ENCODE measurements around the gene TPP1.
A peak's percentile ranks its signal among the peaks of the same experiment; 100 is the strongest.

The TPP1 gene

DNA sequence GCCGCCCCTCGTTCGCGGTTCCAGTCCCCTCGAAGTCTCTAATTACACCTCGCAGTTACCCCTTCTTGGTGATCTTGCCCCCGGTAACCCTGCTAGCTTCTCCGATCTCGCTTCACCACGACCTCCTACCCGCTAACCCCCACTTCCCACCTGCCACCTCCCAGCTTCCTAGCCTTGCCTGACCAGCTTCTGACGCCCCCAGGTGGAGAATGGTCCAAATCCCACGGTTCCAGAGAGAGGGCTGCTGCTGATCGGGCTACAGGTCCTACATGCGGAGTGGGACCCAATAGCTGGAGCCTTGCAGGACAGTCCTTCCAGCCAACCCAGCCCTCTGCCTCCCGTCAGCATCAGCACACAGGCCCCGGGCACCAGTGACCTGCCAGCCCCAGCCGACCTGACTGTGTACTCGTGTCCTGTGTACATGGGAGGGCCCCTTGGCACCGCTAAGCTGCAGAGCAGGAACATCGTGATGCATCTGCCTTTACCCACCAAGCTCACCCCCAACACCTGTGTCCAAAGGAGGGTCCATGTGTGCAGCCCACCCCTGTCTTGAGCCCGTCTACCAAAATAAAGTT lies 47.7 kb downstream of the TPP1 start:
- no peak overlapping the region for H3K4me3 ChIP-seq (ENCODE audit: control insufficient read depth, low read depth, low read length)
- no peak for DNase-seq (ENCODE audit: low read depth)
- TF ChIP-seq, protein P1, sequence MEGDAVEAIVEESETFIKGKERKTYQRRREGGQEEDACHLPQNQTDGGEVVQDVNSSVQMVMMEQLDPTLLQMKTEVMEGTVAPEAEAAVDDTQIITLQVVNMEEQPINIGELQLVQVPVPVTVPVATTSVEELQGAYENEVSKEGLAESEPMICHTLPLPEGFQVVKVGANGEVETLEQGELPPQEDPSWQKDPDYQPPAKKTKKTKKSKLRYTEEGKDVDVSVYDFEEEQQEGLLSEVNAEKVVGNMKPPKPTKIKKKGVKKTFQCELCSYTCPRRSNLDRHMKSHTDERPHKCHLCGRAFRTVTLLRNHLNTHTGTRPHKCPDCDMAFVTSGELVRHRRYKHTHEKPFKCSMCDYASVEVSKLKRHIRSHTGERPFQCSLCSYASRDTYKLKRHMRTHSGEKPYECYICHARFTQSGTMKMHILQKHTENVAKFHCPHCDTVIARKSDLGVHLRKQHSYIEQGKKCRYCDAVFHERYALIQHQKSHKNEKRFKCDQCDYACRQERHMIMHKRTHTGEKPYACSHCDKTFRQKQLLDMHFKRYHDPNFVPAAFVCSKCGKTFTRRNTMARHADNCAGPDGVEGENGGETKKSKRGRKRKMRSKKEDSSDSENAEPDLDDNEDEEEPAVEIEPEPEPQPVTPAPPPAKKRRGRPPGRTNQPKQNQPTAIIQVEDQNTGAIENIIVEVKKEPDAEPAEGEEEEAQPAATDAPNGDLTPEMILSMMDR (IDR thresholded peaks at IDR 0.05; ENCODE audit: control insufficient read depth, insufficient read depth, low read depth, low read length, missing control alignments) = no peak

DNA sequence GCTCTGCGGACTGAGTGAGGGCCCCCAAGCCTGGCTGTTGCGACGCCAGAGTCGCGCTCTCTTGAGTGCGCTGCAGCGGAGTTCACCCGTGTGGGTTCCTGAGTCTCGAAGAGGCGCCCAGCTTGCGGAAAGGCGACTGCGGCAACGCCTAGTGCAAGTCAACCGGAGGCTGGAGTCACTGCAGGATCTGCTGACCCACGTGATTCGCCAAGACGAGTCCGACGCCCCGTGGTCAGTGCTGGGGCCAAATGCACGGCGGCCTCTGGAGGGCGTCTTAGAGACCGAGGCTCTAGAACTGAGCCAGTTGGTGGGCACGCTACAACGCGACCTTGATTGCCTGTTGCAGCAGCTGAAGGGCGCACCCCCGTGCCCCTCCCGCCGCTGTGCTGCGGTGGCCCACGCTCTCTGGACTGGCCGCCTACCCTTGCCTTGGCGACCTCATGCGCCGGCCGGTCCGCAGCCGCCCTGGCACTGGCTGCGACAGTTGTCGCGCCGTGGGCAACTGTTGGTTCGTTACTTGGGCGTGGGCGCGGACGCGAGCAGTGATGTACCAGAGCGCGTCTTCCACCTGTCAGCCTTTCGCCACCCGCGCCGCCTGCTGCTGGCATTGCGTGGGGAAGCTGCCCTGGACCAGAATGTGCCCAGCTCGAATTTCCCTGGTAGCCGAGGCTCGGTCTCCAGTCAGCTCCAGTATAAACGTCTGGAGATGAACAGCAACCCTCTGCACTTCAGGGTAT lies 48.4 kb downstream of the TPP1 start:
- H3K4me3 ChIP-seq (ENCODE audit: control insufficient read depth, low read depth, low read length) = no peak overlapping the region
- DNase-seq (ENCODE audit: low read depth) = no peak
- TF ChIP-seq, protein P1 (IDR thresholded peaks at IDR 0.05; ENCODE audit: control insufficient read depth, insufficient read depth, low read depth, low read length, missing control alignments) = no peak

DNA sequence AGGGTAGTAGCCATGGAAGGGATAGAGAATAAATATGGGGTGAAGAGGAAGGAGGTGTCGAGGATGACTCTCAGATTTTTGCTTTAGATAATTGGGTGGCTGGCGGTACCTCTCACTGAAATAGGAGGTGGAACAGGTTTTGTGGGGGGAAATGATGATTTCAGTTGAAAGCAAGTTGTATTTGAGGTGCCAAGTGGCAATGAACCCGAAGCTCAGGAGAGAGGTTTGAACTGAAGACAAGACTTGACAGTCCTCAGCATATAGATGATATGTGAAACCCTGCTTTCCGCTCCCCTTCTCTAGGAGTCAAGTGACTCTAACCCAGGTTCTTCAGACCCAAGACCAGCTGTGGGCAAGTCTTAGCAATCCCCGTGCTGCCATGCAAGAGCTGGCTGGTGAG lies 49.5 kb downstream of the TPP1 start:
- DNase-seq (ENCODE audit: low read depth) = no peak
- H3K4me3 ChIP-seq (ENCODE audit: control insufficient read depth, low read depth, low read length) = no peak overlapping the region
- TF ChIP-seq, protein P1 (IDR thresholded peaks at IDR 0.05; ENCODE audit: control insufficient read depth, insufficient read depth, low read depth, low read length, missing control alignments) = no peak

DNA sequence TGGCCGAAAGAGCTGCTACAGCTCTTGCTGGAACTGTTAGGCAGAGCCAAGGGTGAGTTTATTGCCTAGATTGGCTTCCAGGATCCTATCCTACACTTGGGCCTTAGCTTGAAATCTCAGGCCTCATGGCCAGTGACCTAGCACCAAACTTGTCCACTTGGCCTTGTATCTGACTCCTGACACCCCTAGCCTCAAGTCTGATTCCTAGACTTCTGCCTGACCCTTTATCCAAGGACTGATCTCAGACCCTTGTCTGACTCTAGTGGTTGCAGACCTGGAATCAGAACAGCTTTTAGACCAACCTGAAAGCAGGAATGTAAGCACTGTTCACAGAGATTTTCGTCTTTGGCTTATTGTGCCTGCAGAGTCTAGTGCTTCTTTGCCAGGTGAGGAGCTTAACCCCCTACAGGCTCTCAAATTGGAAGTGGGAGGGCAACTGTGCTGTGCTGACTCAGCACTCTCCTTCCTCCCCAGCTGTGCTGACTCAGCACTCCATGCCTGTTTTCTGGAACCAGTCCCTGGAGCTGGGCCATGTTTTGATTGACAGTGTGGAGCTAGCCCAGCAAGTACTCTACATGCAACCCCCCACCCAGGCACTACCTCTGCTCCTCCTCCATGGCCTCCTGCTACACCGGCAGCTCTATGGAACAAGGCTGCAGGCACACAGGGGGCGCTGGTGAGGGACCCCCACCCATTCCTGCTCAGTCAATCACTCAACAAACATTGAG lies 50.9 kb downstream of the TPP1 start:
- TF ChIP-seq, protein P1 (IDR thresholded peaks at IDR 0.05; ENCODE audit: control insufficient read depth, insufficient read depth, low read depth, low read length, missing control alignments) = peak; percentile 6
- H3K4me3 ChIP-seq (ENCODE audit: control insufficient read depth, low read depth, low read length) = no peak overlapping the region
- DNase-seq (ENCODE audit: low read depth) = no peak

DNA sequence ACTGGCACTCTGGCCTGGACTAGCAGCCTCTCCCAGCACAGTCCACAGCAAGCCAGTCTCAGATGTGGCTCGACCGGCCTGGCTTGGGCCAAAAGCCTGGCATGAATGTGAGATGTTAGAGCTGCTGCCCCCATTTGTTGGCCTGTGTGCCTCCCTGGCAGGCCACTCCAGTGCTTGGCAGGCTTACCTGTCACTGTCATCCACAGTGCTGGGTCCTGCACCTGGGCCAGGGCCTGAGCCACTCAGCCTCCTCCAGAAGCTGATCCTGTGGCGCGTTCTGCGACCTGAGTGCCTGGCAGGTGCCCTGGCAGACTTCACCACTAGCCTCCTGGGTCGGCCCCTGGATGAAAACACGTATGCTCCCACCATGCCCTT lies 51.9 kb downstream of the TPP1 start:
- TF ChIP-seq, protein P1 (IDR thresholded peaks at IDR 0.05; ENCODE audit: control insufficient read depth, insufficient read depth, low read depth, low read length, missing control alignments) = no peak
- DNase-seq (ENCODE audit: low read depth) = no peak
- no peak overlapping the region for H3K4me3 ChIP-seq (ENCODE audit: control insufficient read depth, low read depth, low read length)

DNA sequence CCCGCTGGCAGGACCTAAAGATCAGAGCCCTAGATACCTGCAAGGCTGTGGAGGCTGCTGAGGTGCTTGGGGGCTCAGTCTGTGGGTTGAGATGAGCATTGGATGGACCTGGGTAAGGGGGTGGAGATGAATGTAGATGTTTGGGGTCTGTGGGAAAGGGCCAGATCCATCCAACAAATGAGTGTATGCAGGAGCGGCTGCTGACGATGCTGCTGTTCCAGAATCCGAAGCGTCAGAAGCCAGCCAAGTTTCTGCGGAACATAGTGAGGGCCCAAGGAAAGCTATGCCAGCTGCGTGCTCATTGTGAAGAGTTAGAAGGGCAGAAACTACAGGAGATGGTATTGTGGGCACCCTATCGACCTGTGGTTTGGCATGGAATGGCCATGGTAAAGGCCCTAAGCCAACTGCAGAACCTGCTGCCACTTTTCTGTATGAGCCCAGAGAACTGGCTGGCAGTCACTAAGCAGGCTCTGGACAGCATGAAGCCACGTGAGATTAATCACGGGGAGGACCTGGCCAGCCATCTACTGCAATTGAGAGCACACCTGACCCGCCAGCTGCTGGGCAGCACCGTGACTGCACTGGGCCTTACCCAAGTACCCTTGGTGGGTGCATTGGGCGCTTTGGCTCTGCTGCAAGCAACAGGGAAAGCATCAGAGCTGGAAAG lies 52.4 kb downstream of the TPP1 start:
- TF ChIP-seq, protein P1 (IDR thresholded peaks at IDR 0.05; ENCODE audit: control insufficient read depth, insufficient read depth, low read depth, low read length, missing control alignments) = no peak
- DNase-seq (ENCODE audit: low read depth) = no peak

More for the DNA sequence above, 52.4 kb downstream of the TPP1 start:
- no peak overlapping the region for H3K4me3 ChIP-seq (ENCODE audit: control insufficient read depth, low read depth, low read length)

All from AG09309 (cell line).